Measurements from ENCODE around the gene FOXN1.
"Not testable (repeated sequence)": the region's sequence is repeated elsewhere in the genome, so short reads cannot be mapped to it uniquely, and the experiment has no call there.

GRCh38 chr17:28468033-28468735 is 38.0 kb upstream of the FOXN1 start:
- TF ChIP-seq POLR2AphosphoS5, POLR2A, TAF1 (IDR thresholded peaks at IDR 0.05; ENCODE audit: low read depth, low read length): not testable (repeated sequence)

Data from GM12891 (cell line).